8988T (cell line): Measurements from ENCODE around the gene TASL.
"Not testable (repeated sequence)": the region's sequence is repeated elsewhere in the genome, so short reads cannot be mapped to it uniquely, and the experiment has no call there.

ENCODE experiments used
- DNase-seq: peaks from one replicate; pipeline ENCODE4 v3.0.0; 2011

The TASL gene

GRCh38 chrX:30577362-30577991 lies at the start of gene TASL:
TASL (minus strand) TSS chrX:30577766; CDS start chrX:30560355, 17,411 bp downstream.
- no peak for DNase-seq

- DNase-seq, result no peak
Measured at GRCh38 chrX:30626402-30626801, 48.8 kb upstream of the TASL start.

- DNase-seq, result no peak
Measured at GRCh38 chrX:30622361-30622760, 44.8 kb upstream of the TASL start.

GRCh38 chrX:30620980-30621618 lies 43.5 kb upstream of the TASL start:
- DNase-seq, result peak; percentile 44

GRCh38 chrX:30620125-30620524 lies 42.6 kb upstream of the TASL start:
- no peak for DNase-seq

- no peak for DNase-seq
Measured at GRCh38 chrX:30618160-30618765, 40.7 kb upstream of the TASL start.

GRCh38 chrX:30615229-30615628 lies 37.7 kb upstream of the TASL start:
- DNase-seq, result no peak

- DNase-seq, result no peak
Measured at GRCh38 chrX:30613721-30614120, 36.2 kb upstream of the TASL start.

GRCh38 chrX:30612250-30612655 lies 34.7 kb upstream of the TASL start:
- DNase-seq, result no peak

GRCh38 chrX:30610026-30610425 lies 32.5 kb upstream of the TASL start:
- DNase-seq, result no peak

GRCh38 chrX:30607155-30607554 lies 29.6 kb upstream of the TASL start:
- DNase-seq, result no peak

- not testable (repeated sequence) for DNase-seq
Measured at GRCh38 chrX:30600269-30601176, 23.0 kb upstream of the TASL start.

- DNase-seq, result no peak
Measured at GRCh38 chrX:30597216-30598012, 19.8 kb upstream of the TASL start.

- no peak for DNase-seq
Measured at GRCh38 chrX:30593440-30594200, 16.1 kb upstream of the TASL start.

GRCh38 chrX:30592831-30593230 lies 15.3 kb upstream of the TASL start:
- no peak for DNase-seq

- no peak for DNase-seq
Measured at GRCh38 chrX:30590368-30590767, 12.8 kb upstream of the TASL start.

GRCh38 chrX:30589146-30589888 lies 11.8 kb upstream of the TASL start:
- no peak for DNase-seq

GRCh38 chrX:30586516-30586915 lies 8.9 kb upstream of the TASL start:
- no peak for DNase-seq

GRCh38 chrX:30582664-30583063 lies 5.1 kb upstream of the TASL start:
- DNase-seq, result no peak

- DNase-seq, result no peak
Measured at GRCh38 chrX:30580641-30581040, 3.1 kb upstream of the TASL start.

- no peak for DNase-seq
Measured at GRCh38 chrX:30576881-30577280, 685 bp downstream of the TASL start.
